ENCODE results near the gene HAP1. TPM values are rescaled to one million over a fixed set of nuclear protein-coding genes. Genes with fewer than 3 reads are reported as not detected.

The HAP1 gene
- total RNA-seq, 1 donor from 2014 or later = 4.3 TPM

- no peak for DNase-seq (ENCODE audit: extremely low spot score, unreplicated experiment)
- peaks cover 23% of the 10 kb centered on the region for H3K36me3 Mint-ChIP-seq
- H3K27ac Mint-ChIP-seq = peak overlapping the region; percentile 46
- H3K4me1 Mint-ChIP-seq (ENCODE audit: unreplicated experiment) = peaks cover 8% of the 10 kb centered on the region
- TF ChIP-seq CTCF (conservative IDR thresholded peaks at IDR 0.05) = no peak
- H3K9me3 Mint-ChIP-seq = no peaks in the 10 kb centered on the region
- no peaks in the 10 kb centered on the region for H3K27me3 Mint-ChIP-seq
- no peak overlapping the region for H3K4me3 Mint-ChIP-seq
Measured at GRCh38 chr17:41768682-41769288, 34.3 kb upstream of the HAP1 start.

- no peak for DNase-seq (ENCODE audit: extremely low spot score, unreplicated experiment)
- no peak overlapping the region for H3K4me3 Mint-ChIP-seq
- H3K9me3 Mint-ChIP-seq = no peaks in the 10 kb centered on the region
- H3K27ac Mint-ChIP-seq = peak overlapping the region; percentile 70
- H3K27me3 Mint-ChIP-seq = no peaks in the 10 kb centered on the region
- peaks cover 31% of the 10 kb centered on the region for H3K36me3 Mint-ChIP-seq
- no peaks in the 10 kb centered on the region for H3K4me1 Mint-ChIP-seq (ENCODE audit: unreplicated experiment)
- no peak for TF ChIP-seq CTCF (conservative IDR thresholded peaks at IDR 0.05)
Measured at GRCh38 chr17:41767324-41768042, 33.0 kb upstream of the HAP1 start.

- Mint-ChIP-seq H3K4me3 (no peak overlapping the region), H3K9me3 (no peaks in the 10 kb centered on the region), H3K4me1 (ENCODE audit: unreplicated experiment) (no peaks in the 10 kb centered on the region), H3K36me3 (peaks cover 38% of the 10 kb centered on the region), H3K27ac (no peak overlapping the region), H3K27me3 (no peaks in the 10 kb centered on the region)
- TF ChIP-seq CTCF (conservative IDR thresholded peaks at IDR 0.05) = no peak
- DNase-seq (ENCODE audit: extremely low spot score, unreplicated experiment) = no peak
Measured at GRCh38 chr17:41766135-41766534, 31.7 kb upstream of the HAP1 start.

GRCh38 chr17:41763327-41763726, 28.9 kb upstream of the HAP1 start:
- no peaks in the 10 kb centered on the region for H3K4me1 Mint-ChIP-seq (ENCODE audit: unreplicated experiment)
- H3K4me3 Mint-ChIP-seq = no peak overlapping the region
- no peak overlapping the region for H3K27ac Mint-ChIP-seq
- no peak for TF ChIP-seq CTCF (conservative IDR thresholded peaks at IDR 0.05)
- no peaks in the 10 kb centered on the region for H3K27me3 Mint-ChIP-seq
- H3K36me3 Mint-ChIP-seq = peaks cover 39% of the 10 kb centered on the region
- no peaks in the 10 kb centered on the region for H3K9me3 Mint-ChIP-seq
- DNase-seq (ENCODE audit: extremely low spot score, unreplicated experiment) = no peak

GRCh38 chr17:41762841-41763240, 28.4 kb upstream of the HAP1 start:
- Mint-ChIP-seq H3K4me1 (ENCODE audit: unreplicated experiment) (no peaks in the 10 kb centered on the region), H3K9me3 (no peaks in the 10 kb centered on the region), H3K27me3 (no peaks in the 10 kb centered on the region), H3K27ac (peak overlapping the region; percentile 26), H3K36me3 (peaks cover 42% of the 10 kb centered on the region), H3K4me3 (no peak overlapping the region)
- no peak for TF ChIP-seq CTCF (conservative IDR thresholded peaks at IDR 0.05)
- no peak for DNase-seq (ENCODE audit: extremely low spot score, unreplicated experiment)
